Heart left ventricle (tissue), 16 donors: Measurements from ENCODE around the gene NLRC5. TPM values are rescaled to one million over a fixed set of nuclear protein-coding genes. Genes with fewer than 3 reads are reported as not detected.
"Not testable (repeated sequence)": the region's sequence is repeated elsewhere in the genome, so short reads cannot be mapped to it uniquely, and the experiment has no call there.

Source experiments
- ATAC-seq, 4 donors: fragments of 200-7000 bp; cut with Tn5 transposase; one replicate each; pipeline ENCODE4 v1.9.1; 2020 to 2022; ENCODE audit warnings: moderate library complexity in 4 of 4, mild to moderate bottlenecking in 3 of 4, moderate number of reproducible peaks in 1 of 4
- DNase-seq, 5 donors: peaks; one replicate each; pipeline ENCODE4 v3.0.0-alpha.2; 2020
- H3K27ac ChIP-seq, 12 donors: fragments of 200-600 bp; sonication (generic) in 4 of 12; one replicate each; pipeline versions ENCODE4 v1.5.0 to v1.8.0; 2016 to 2022; ENCODE audit warnings: mild to moderate bottlenecking in 2 of 12
- H3K27me3 ChIP-seq, 9 donors: fragments of 200-600 bp; sonication (generic) in 2 of 9; one replicate each; pipeline versions ENCODE4 v1.5.1 to v1.8.0; 2016 to 2022; ENCODE audit warnings: mild to moderate bottlenecking in 3 of 9
- H3K36me3 ChIP-seq, 9 donors: fragments of 200-600 bp; sonication (generic) in 2 of 9; one replicate each; pipeline versions ENCODE4 v1.5.0 to v1.8.0; 2018 to 2022; ENCODE audit warnings: mild to moderate bottlenecking in 2 of 9
- H3K4me1 ChIP-seq, 12 donors: fragments of 200-600 bp; sonication (generic) in 4 of 12; one replicate each; pipeline versions ENCODE4 v1.5.0 to v1.8.0; 2016 to 2022; ENCODE audit warnings: mild to moderate bottlenecking in 3 of 12
- H3K4me3 ChIP-seq, 12 donors: fragments of 200-600 bp; sonication (generic) in 4 of 12; one replicate each; pipeline versions ENCODE4 v1.5.0 to v1.8.0; 2017 to 2022; ENCODE audit warnings: mild to moderate bottlenecking in 9 of 12, moderate library complexity in 4 of 12
- H3K9me3 ChIP-seq, 12 donors: fragments of 200-600 bp; sonication (generic) in 4 of 12; one replicate each; pipeline versions ENCODE4 v1.5.0 to v1.8.0; 2016 to 2022; ENCODE audit warnings: mild to moderate bottlenecking in 1 of 12
- CTCF ChIP-seq, 12 donors: fragments of 200-600 bp; sonication (generic) in 4 of 12; IDR thresholded peaks; one replicate each; pipeline versions ENCODE4 v1.5.0 to v1.8.0; 2018 to 2022; ENCODE audit warnings: antibody characterized with exemption in 12 of 12, mild to moderate bottlenecking in 5 of 12
- POLR2A ChIP-seq, 2 donors: fragments of 450-650 bp; IDR thresholded peaks; one replicate each; pipeline ENCODE4 v1.6.1; 2017; ENCODE audit warnings: antibody characterized with exemption in 2 of 2, mild to moderate bottlenecking in 2 of 2, moderate library complexity in 2 of 2
- WGBS, 4 donors: extraction: QIAGEN DNeasy Blood & Tissue Kit in 2 of 4; methylation state at CpG; one replicate each; pipeline versions ENCODE4 v1.1.5 to v1.1.7; 2013 to 2018; 5-methylcytosine and 5-hydroxymethylcytosine counted together
- intact Hi-C, 10 donors: fragments of 100-400 bp; cut with DNase I; formaldehyde crosslinking; loops; one replicate each; pipeline versions ENCODE4 v1.11.1 to v1.14.2; 2022
- polyA plus RNA-seq, 2 donors: library from polyadenylated mRNA; stranded (reverse); fragments of 200-250 nt; gene quantifications; one replicate each; pipeline ENCODE4 v1.2.3, GENCODE V29; 2013
- total RNA-seq, 9 donors: library from RNA; depleted of rRNA in 2 of 9; stranded (reverse); fragments of >200 nt in 2 of 9; fragmentation: NEBNext Ultra II Directional in 3 of 9; extraction: Animal tissue kit (Norgen Biotek cat#: 25700) in 3 of 9; gene quantifications; one replicate each; pipeline versions ENCODE4 v1.1.0 to v1.2.4, GENCODE V29; 2016 to 2023
- donor health status: ischemic (EF 13 %, LVEDD 7.1; RV severe dilation, severe dysfunction).
- donor health status: healthy with polysubstance abuse.
- donor health status: DM: no; HTN: yes; CAD: no.
- donor health status: DM: no; HTN: no; CAD: no.
- donor health status: ischemic (EF 25% LVEDD 6.9; RV normal size, moderate dysfunction).
- donor health status: ischemic (EF 25% LVEDD 5.7; RV mildly dilated, moderate dysfunction).
- donor health status: healthy.
- donor health status: DM: yes; HTN: yes; CAD: no.
- donor health status: ischemic (EF 35%, LVEDD 5.7; RV mildly dilated, moderate dysfunction).
- donor health status: nonischemic (EF 11% LVEDD 7.7; RV severe dilation, severe dysfunction).
- donor health status: DM: yes; HTN: yes; CAD: no.
- donor health status: PGD.
- donor health status: ischemic (EF 29% LVEDD 5.4; RV normal size, mild dysfunction).
- donor health status: nonischemic (EF 23%, LVEDD 6.1; RV moderate dilation, normal function).

NLRC5 gene
- total and polyA plus RNA-seq, 11 donors: 5.8 to 98.6 (median 9.9) TPM

GRCh38 chr16:57098188-57098841 is 109.0 kb downstream of the NLRC5 start:
- H3K36me3 ChIP-seq: no peaks in the 10 kb centered on the region
- ATAC-seq (no peak), DNase-seq (no peak)
- no peaks in the 10 kb centered on the region for H3K9me3 ChIP-seq
- H3K4me1 ChIP-seq: peaks cover 0 to 46% (median 15%) of the 10 kb centered on the region in 12 donors
- TF ChIP-seq POLR2A (IDR thresholded peaks at IDR 0.05): no peak
- TF ChIP-seq CTCF (IDR thresholded peaks at IDR 0.05): no peak
- H3K4me3 ChIP-seq: no peak overlapping the region
- intact Hi-C loops: loop anchor here in 5 of 10 donors (5.0 to 10.0 kb wide), 3 partner anchors 46 to 146 kb away; partner anchors contain the start of gene ARL2BP (in 1 of the 5)
- 71 to 88% (median 77%) methylated on average over 5 to 14 of the region's 14 CpGs for WGBS, 4 donors
- no peaks in the 10 kb centered on the region for H3K27me3 ChIP-seq
- H3K27ac ChIP-seq: no peak overlapping the region

- intact Hi-C loops: loop anchor here in 5 of 10 donors (5.0 to 10.0 kb wide), 3 partner anchors 45 to 145 kb away; partner anchors contain the start of gene ARL2BP (in 1 of the 5)
- not testable (repeated sequence) for H3K27me3 ChIP-seq, H3K4me3 ChIP-seq, ATAC-seq, H3K36me3 ChIP-seq, H3K9me3 ChIP-seq, H3K27ac ChIP-seq, DNase-seq
- WGBS, 4 donors: 77 to 91% (median 88%) methylated on average over 6 of the region's 6 CpGs
- H3K4me1 ChIP-seq: peaks cover 0 to 35% (median 7%) of the 10 kb centered on the region in 12 donors
Observed at GRCh38 chr16:57099965-57100364, 110.6 kb downstream of the NLRC5 start.

GRCh38 chr16:57100445-57100844 is 111.1 kb downstream of the NLRC5 start:
- TF ChIP-seq POLR2A (IDR thresholded peaks at IDR 0.05) (no peak), CTCF (IDR thresholded peaks at IDR 0.05) (no peak)
- ATAC-seq: no peak
- H3K4me3 ChIP-seq: no peak overlapping the region
- no peaks in the 10 kb centered on the region for H3K27me3 ChIP-seq
- intact Hi-C loops: no loop called here
- peaks cover 0 to 39% (median 9%) of the 10 kb centered on the region in 12 donors for H3K4me1 ChIP-seq
- no peaks in the 10 kb centered on the region for H3K36me3 ChIP-seq
- no peak overlapping the region for H3K27ac ChIP-seq
- no peak for DNase-seq
- no peaks in the 10 kb centered on the region for H3K9me3 ChIP-seq
- 90 to 100% (median 96%) methylated on average over 1 of the region's 1 CpG for WGBS, 4 donors

- Histone ChIP-seq H3K9me3 (no peaks in the 10 kb centered on the region), H3K4me1 (peaks cover 0 to 45% (median 15%) of the 10 kb centered on the region in 12 donors), H3K4me3 (no peak overlapping the region), H3K27me3 (no peaks in the 10 kb centered on the region), H3K36me3 (no peaks in the 10 kb centered on the region), H3K27ac (no peak overlapping the region)
- ATAC-seq (no peak), DNase-seq (no peak)
- TF ChIP-seq CTCF (IDR thresholded peaks at IDR 0.05) (no peak), POLR2A (IDR thresholded peaks at IDR 0.05) (no peak)
- intact Hi-C loops: no loop called here
- WGBS, 4 donors: 82 to 86% (median 83%) methylated on average over 16 of the region's 16 CpGs
Observed at GRCh38 chr16:57102888-57103851, 113.8 kb downstream of the NLRC5 start.
